GM12878 (cell line): ENCODE measurements around the gene ZNF768. TPM values are rescaled to one million over a fixed set of nuclear protein-coding genes. Genes with fewer than 3 reads are reported as not detected.
"Not testable (repeated sequence)": the region's sequence is repeated elsewhere in the genome, so short reads cannot be mapped to it uniquely, and the experiment has no call there.

Source experiments
- ATAC-seq: fragments of 200-7000 bp; cut with Tn5 transposase; 3 replicates; pipeline ENCODE4 v1.9.1; 2020; ENCODE audit warnings: mild to moderate bottlenecking, moderate library complexity
- BruUV-seq: library from RNA; stranded (reverse); fragments of 400-500 nt; replicated peaks from 2 replicates; lab custom pipeline; 2021; lab: Mats Ljungman, UMichigan
- CTCF ChIA-PET: fragments of 300-600 bp; sonication (Branson Sonifier 250); formaldehyde crosslinking; extraction: SDS; loops from one replicate; lab custom pipeline; 2021; ENCODE audit warnings: inconsistent platforms; lab: Yijun Ruan, JAX
- POLR2A ChIA-PET: fragments of 350-600 bp; formaldehyde crosslinking; extraction: SDS; loops from one replicate; lab custom pipeline; 2021; ENCODE audit warnings: inconsistent platforms; lab: Charles Lee
- RAD21 ChIA-PET: fragments of 300-600 bp; sonication (Branson Sonifier 250); formaldehyde crosslinking; loops from one replicate; lab custom pipeline; 2023; ENCODE audit warnings: antibody characterized with exemption; ENCODE audit not compliant: unreplicated experiment; lab: Charles Lee
- SMC1A ChIA-PET: fragments of 300-600 bp; sonication (Branson Sonifier 250); formaldehyde crosslinking; loops from one replicate; lab custom pipeline; 2023; ENCODE audit not compliant: unreplicated experiment, uncharacterized antibody; lab: Charles Lee
- DNase-seq: peaks from one replicate; pipeline ENCODE4 v3.0.0-alpha.2; 2011; ENCODE audit warnings: low read depth, low spot score
- FAIRE-seq: peaks from 3 replicates; lab custom pipeline; 2011; peaks lifted over from hg19 to GRCh38; lab: Jason Lieb, UNC
- H2AFZ ChIP-seq: 2 replicates; pipeline ENCODE4 v1.6.0; 2011; ENCODE audit warnings: low read depth, low read length, control low read depth; ENCODE audit not compliant: control insufficient read depth
- H3K27ac ChIP-seq: 2 replicates; pipeline ENCODE4 v1.5.1; 2011; ENCODE audit warnings: control low read depth; ENCODE audit not compliant: control insufficient read depth, insufficient read depth
- H3K27me3 ChIP-seq, 2 experiments: replicated peaks in 1 of 2; 2 replicates each; pipeline versions ENCODE4 v1.6.0 to v1.6.1; 2011; ENCODE audit warnings: low read length in 1 of 2; ENCODE audit not compliant: control insufficient read depth in 2 of 2, insufficient read depth in 2 of 2
- H3K36me3 ChIP-seq, 2 experiments: 2 replicates each; pipeline ENCODE4 v1.5.1; 2011; ENCODE audit warnings: low read length in 1 of 2; ENCODE audit not compliant: control insufficient read depth in 2 of 2, insufficient read depth in 2 of 2
- H3K4me1 ChIP-seq: 2 replicates; pipeline ENCODE4 v1.6.1; 2011; ENCODE audit warnings: mild to moderate bottlenecking, low read length, moderate library complexity, mixed read lengths; ENCODE audit not compliant: control insufficient read depth, insufficient read depth
- H3K4me2 ChIP-seq: 2 replicates; pipeline ENCODE4 v1.6.0; 2011; ENCODE audit warnings: control low read depth; ENCODE audit not compliant: control insufficient read depth, insufficient read depth
- H3K4me3 ChIP-seq: fragments of 200-600 bp; sonication (generic); 2 replicates; pipeline ENCODE4 v1.5.1; 2016
- H3K79me2 ChIP-seq: 2 replicates; pipeline ENCODE4 v1.6.0; 2011; ENCODE audit warnings: low read length; ENCODE audit not compliant: control insufficient read depth, insufficient read depth
- H3K9ac ChIP-seq: 2 replicates; pipeline ENCODE4 v1.8.0; 2011; ENCODE audit warnings: low read length, control low read depth, mixed read lengths; ENCODE audit not compliant: control insufficient read depth, insufficient read depth
- H3K9me3 ChIP-seq: replicated peaks from 3 replicates; pipeline ENCODE4 v1.5.1; 2011; ENCODE audit warnings: mild to moderate bottlenecking, low read length; ENCODE audit not compliant: control insufficient read depth, insufficient read depth
- H4K20me1 ChIP-seq: 2 replicates; pipeline ENCODE4 v1.6.0; 2011; ENCODE audit not compliant: control insufficient read depth, insufficient read depth
- CBX5 ChIP-seq: sonication (generic); IDR thresholded peaks from 2 replicates; pipeline ENCODE4 v1.6.1; 2016; ENCODE audit warnings: low read depth, moderate library complexity, mild to moderate bottlenecking, inconsistent platforms
- ELK1 ChIP-seq: IDR thresholded peaks from 2 replicates; pipeline ENCODE4 v1.6.1; 2012; ENCODE audit warnings: low read depth, low read length, improper control_type of control experiment
- MEF2B ChIP-seq: fragments of 450-650 bp; IDR thresholded peaks from 2 replicates; pipeline ENCODE4 v1.6.1; 2018; ENCODE audit warnings: mild to moderate bottlenecking, moderate library complexity; ENCODE audit not compliant: partially characterized antibody, poor library complexity, severe bottlenecking
- NR2F1 ChIP-seq: fragments of 450-650 bp; conservative IDR thresholded peaks from 2 replicates; pipeline ENCODE4 v1.6.1; 2017; ENCODE audit warnings: mild to moderate bottlenecking
- POLR2A ChIP-seq: IDR thresholded peaks from 2 replicates; pipeline ENCODE4 v1.6.1; 2011; ENCODE audit warnings: low read depth, mild to moderate bottlenecking, low read length
- PRDM15 ChIP-seq: fragments of 450-650 bp; formaldehyde crosslinking; IDR thresholded peaks from 2 replicates; pipeline ENCODE4 v1.4.0; 2020; ENCODE audit warnings: mild to moderate bottlenecking, moderate library complexity
- SMAD5 ChIP-seq: IDR thresholded peaks from 2 replicates; pipeline ENCODE4 v1.6.1; 2016; ENCODE audit warnings: antibody characterized with exemption, low read depth
- WGBS: methylation state at CpG from one replicate; pipeline ENCODE4 v1.1.6; 2016; ENCODE audit warnings: low lambda C conversion rate; ENCODE audit not compliant: insufficient replicate concordance, insufficient coverage; ENCODE audit errors: missing lambda C conversion rate; 5-methylcytosine and 5-hydroxymethylcytosine counted together
- in situ Hi-C: fragments of 300-500 bp; cut with MboI; formaldehyde crosslinking; loops from 9 replicates; pipeline ENCODE4 v1.14.3; 2018; ENCODE audit warnings: mixed read lengths
- intact Hi-C: fragments of 100-400 bp; cut with micrococcal nuclease; formaldehyde crosslinking; loops from one replicate; pipeline ENCODE4 v1.14.2; 2022; ENCODE audit not compliant: unreplicated experiment
- polyA plus RNA-seq, 11 experiments: library from polyadenylated mRNA; depleted of rRNA in 4 of 11; unstranded in 6 of 11; stranded (reverse) in 5 of 11; fragments of >200 nt; fragmentation: Nextera tagmentation in 4 of 11; fragmentation: Illumina TruSeq in 1 of 11; extraction: Ambion mirVana in 4 of 11; extraction: Trizol in 1 of 11; gene quantifications; 1 replicate in 1 of 11; 2 replicates in 10 of 11; pipeline versions ENCODE4 v1.2.1 to v1.2.3, GENCODE V29; 2011 to 2016; ENCODE audit warnings: inconsistent platforms in 2 of 11, missing spikeins in 2 of 11, low read depth in 1 of 11
- total RNA-seq, 4 experiments: library from RNA; depleted of rRNA in 3 of 4; stranded (reverse); fragments of >200 nt in 3 of 4; fragmentation: Illumina TruSeq in 1 of 4; extraction: Trizol in 1 of 4; gene quantifications; 2 replicates each; pipeline versions ENCODE4 v1.2.1 to v1.2.3, GENCODE V29; 2013 to 2021

The ZNF768 gene
- total and polyA plus RNA-seq, 10 of the 15 experiments (the other 5 are each of a cell fraction or from before 2014, with no cell fraction given) = 0.05 to 23.1 (median 9.1) TPM

GRCh38 chr16:30522702-30523463 lies 3.5 kb downstream of the ZNF768 start:
- H3K79me2 ChIP-seq, DNase-seq, intact Hi-C loops, H4K20me1 ChIP-seq, H3K4me3 ChIP-seq, SMC1A ChIA-PET, H3K9me3 ChIP-seq, H2AFZ ChIP-seq, H3K9ac ChIP-seq, FAIRE-seq, in situ Hi-C loops, H3K4me2 ChIP-seq, ATAC-seq, H3K27ac ChIP-seq, H3K27me3 ChIP-seq, H3K4me1 ChIP-seq: not testable (repeated sequence)
- BruUV-seq = TSS peak; percentile 85
- 65% methylated on average over 12 of the region's 12 CpGs for WGBS
- CTCF ChIA-PET = interaction anchor here (0.9 to 1.1 kb wide), 2 partner anchors 73 to 76 kb away, joined by 3 to 4 read pairs; no protein-coding TSS in a partner anchor
- 0 out of 2 replicates have a peak, but pooled peaks have one; percentile 15 for TF ChIP-seq SMAD5
- 0 out of 2 replicates have a peak, but pooled peaks have one; percentile 20 for TF ChIP-seq POLR2A
- POLR2A ChIA-PET = interaction anchor here (1.4 kb wide), 1 partner anchor 11 kb away, joined by 3 read pairs; no protein-coding TSS in a partner anchor
- RAD21 ChIA-PET = interaction anchor here (0.6 kb wide), 1 partner anchor 13 kb away, joined by 3 read pairs; no protein-coding TSS in a partner anchor
- H3K36me3 ChIP-seq = peaks cover 11 to 21% of the 10 kb centered on the region in 2 experiments

- Histone ChIP-seq H3K9ac (no peak overlapping the region), H3K4me3 (no peak overlapping the region), H4K20me1 (no peaks in the 10 kb centered on the region), H2AFZ (no peak overlapping the region), H3K4me1 (no peaks in the 10 kb centered on the region), H3K27ac (no peak overlapping the region), H3K79me2 (no peaks in the 10 kb centered on the region), H3K27me3 (no peaks in the 10 kb centered on the region), H3K36me3 (peaks cover 14 to 26% of the 10 kb centered on the region in 2 experiments), H3K9me3 (no peaks in the 10 kb centered on the region), H3K4me2 (no peak overlapping the region)
- TF ChIP-seq SMAD5 (peak; percentile 14; the same call in 1 of the 2 replicates), CBX5 (no peak), PRDM15 (CRISPR knock-in tag) (no peak), NR2F1 (no peak), MEF2B (no peak), POLR2A (peak; percentile 41; the same call in 1 of the 2 replicates), ELK1 (no peak)
- SMC1A ChIA-PET = no interaction called here
- ATAC-seq = no peak
- CTCF ChIA-PET = interaction anchor here (0.9 to 1.1 kb wide), 2 partner anchors 72 to 75 kb away, joined by 3 to 4 read pairs; no protein-coding TSS in a partner anchor
- POLR2A ChIA-PET = interaction anchor here (1.4 kb wide), 1 partner anchor 10 kb away, joined by 3 read pairs; no protein-coding TSS in a partner anchor
- intact Hi-C loops (no loop called here), in situ Hi-C loops (no loop called here)
- FAIRE-seq = no peak
- BruUV-seq = no TSS peak
- DNase-seq = no peak
- RAD21 ChIA-PET = no interaction called here
- 68% methylated on average over 11 of the region's 11 CpGs for WGBS
Observed at GRCh38 chr16:30521873-30522641, 4.3 kb downstream of the ZNF768 start.
